Measurements from ENCODE around the gene PIBF1.
"Not testable (repeated sequence)": the region's sequence is repeated elsewhere in the genome, so short reads cannot be mapped to it uniquely, and the experiment has no call there.

The PIBF1 gene

DNA sequence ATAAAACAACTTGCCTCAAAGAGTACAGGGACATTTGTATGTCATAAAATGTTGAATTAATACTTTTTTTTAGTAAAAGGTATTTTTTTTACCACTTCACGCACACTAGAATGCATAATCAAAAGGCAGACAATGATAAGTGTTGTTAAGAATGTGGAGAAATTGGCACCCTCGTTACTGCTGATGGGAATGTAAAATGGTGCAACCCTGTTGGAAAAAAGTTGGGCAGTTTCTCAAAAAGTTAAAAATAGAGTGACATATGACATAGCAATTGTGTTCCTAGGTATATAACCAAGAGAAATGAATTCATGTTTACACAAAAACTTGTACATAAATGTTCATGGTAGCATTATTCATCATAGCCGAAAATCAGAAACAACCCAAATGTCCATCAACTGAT is 109.5 kb downstream of the PIBF1 start:
- no peak for DNase-seq (ENCODE audit: low read depth, low spot score)
- whole genome bisulfite sequencing (ENCODE audit: insufficient coverage, insufficient read length): no CpG with 5 or more reads among the region's 3 CpGs
- Histone ChIP-seq H3K27ac (ENCODE audit: low read length) (no peak overlapping the region), H3K4me3 (ENCODE audit: low read length) (no peak overlapping the region), H3K9me3 (ENCODE audit: control insufficient read depth, insufficient read depth, low read length) (no peaks in the 10 kb centered on the region), H3K27me3 (ENCODE audit: control insufficient read depth, insufficient read depth, low read length) (no peaks in the 10 kb centered on the region), H3K4me1 (ENCODE audit: control insufficient read depth, insufficient read depth, low read length) (no peaks in the 10 kb centered on the region), H3K36me3 (ENCODE audit: control insufficient read depth, insufficient read depth, low read length) (peaks cover 3% of the 10 kb centered on the region; the same call in 1 of the 2 replicates)

DNA sequence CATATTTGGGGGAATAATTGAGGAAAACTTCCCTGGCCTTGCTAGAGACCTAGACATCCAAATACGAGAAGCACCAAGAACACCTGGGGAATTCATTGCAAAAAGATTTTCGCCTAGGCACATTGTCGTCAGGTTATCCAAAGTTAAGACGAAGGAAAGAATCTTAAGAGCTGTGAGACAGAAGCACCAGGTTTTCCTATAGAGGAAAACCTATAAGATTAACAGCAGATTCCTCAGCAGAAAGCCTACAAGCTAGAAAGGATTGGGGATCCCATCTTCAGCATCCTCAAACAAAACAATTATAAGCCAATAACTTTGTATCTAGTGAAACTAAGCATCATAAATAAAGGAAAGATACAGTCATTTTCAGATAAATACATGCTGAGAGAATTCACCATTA is 114.9 kb downstream of the PIBF1 start:
- WGBS (ENCODE audit: insufficient coverage, insufficient read length): no CpG with 5 or more reads among the region's 4 CpGs
- no peaks in the 10 kb centered on the region for H3K27me3 ChIP-seq (ENCODE audit: control insufficient read depth, insufficient read depth, low read length)
- peaks cover 3% of the 10 kb centered on the region; the same call in 1 of the 2 replicates for H3K36me3 ChIP-seq (ENCODE audit: control insufficient read depth, insufficient read depth, low read length)
- no peak overlapping the region for H3K27ac ChIP-seq (ENCODE audit: low read length)
- no peak overlapping the region for H3K4me3 ChIP-seq (ENCODE audit: low read length)
- H3K9me3 ChIP-seq (ENCODE audit: control insufficient read depth, insufficient read depth, low read length): no peaks in the 10 kb centered on the region
- no peak for DNase-seq (ENCODE audit: low read depth, low spot score)
- H3K4me1 ChIP-seq (ENCODE audit: control insufficient read depth, insufficient read depth, low read length): no peaks in the 10 kb centered on the region

DNA sequence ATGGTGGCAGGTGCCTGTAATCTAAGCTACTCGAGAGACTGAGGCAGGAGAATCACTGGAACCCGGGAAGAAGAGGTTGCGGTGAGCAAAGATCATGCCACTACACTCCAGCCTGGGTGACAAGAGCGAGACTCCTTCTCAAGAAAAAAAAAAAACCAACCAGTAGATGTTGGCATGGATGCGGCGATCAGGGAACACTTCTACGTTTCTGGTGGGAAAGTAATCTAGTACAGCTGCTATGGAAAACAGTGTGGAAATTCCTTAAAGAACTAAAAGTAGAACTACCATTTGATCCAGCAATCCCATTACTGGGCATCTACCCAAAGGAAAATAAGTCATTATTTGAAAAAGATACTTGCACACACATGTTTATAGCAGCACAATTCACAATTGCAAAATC is 119.6 kb downstream of the PIBF1 start:
- not testable (repeated sequence) for H3K4me1 ChIP-seq (ENCODE audit: control insufficient read depth, insufficient read depth, low read length); H3K4me3 ChIP-seq (ENCODE audit: low read length); H3K36me3 ChIP-seq (ENCODE audit: control insufficient read depth, insufficient read depth, low read length); H3K27me3 ChIP-seq (ENCODE audit: control insufficient read depth, insufficient read depth, low read length); H3K9me3 ChIP-seq (ENCODE audit: control insufficient read depth, insufficient read depth, low read length); DNase-seq (ENCODE audit: low read depth, low spot score); H3K27ac ChIP-seq (ENCODE audit: low read length)
- WGBS (ENCODE audit: insufficient coverage, insufficient read length): no CpG with 5 or more reads among the region's 7 CpGs

DNA sequence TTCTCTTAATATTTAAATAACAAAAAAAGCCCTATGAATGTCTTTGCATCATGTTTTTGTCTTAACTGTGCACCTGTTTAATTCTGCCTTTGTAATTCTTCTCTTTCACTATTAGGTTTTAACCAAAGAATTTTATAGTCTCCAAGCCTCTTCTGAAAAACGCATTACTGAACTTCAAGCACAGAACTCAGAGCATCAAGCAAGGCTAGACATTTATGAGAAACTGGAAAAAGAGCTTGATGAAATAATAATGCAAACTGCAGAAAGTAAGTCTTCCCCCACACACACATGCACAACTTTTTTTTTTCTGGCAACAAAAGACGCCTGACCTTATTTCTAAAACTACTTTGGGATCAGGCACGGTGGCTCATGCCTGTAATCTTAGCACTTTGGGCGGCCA is 126.5 kb downstream of the PIBF1 start:
- H3K4me3 ChIP-seq (ENCODE audit: low read length): no peak overlapping the region
- no peaks in the 10 kb centered on the region for H3K27me3 ChIP-seq (ENCODE audit: control insufficient read depth, insufficient read depth, low read length)
- DNase-seq (ENCODE audit: low read depth, low spot score): no peak
- no peaks in the 10 kb centered on the region for H3K36me3 ChIP-seq (ENCODE audit: control insufficient read depth, insufficient read depth, low read length)
- no peaks in the 10 kb centered on the region for H3K4me1 ChIP-seq (ENCODE audit: control insufficient read depth, insufficient read depth, low read length)
- H3K9me3 ChIP-seq (ENCODE audit: control insufficient read depth, insufficient read depth, low read length): no peaks in the 10 kb centered on the region
- WGBS (ENCODE audit: insufficient coverage, insufficient read length): no CpG with 5 or more reads among the region's 4 CpGs
- H3K27ac ChIP-seq (ENCODE audit: low read length): no peak overlapping the region

GRCh38 chr13:72911981-72912380 is 130.0 kb downstream of the PIBF1 start:
- H3K4me1 ChIP-seq (ENCODE audit: control insufficient read depth, insufficient read depth, low read length): no peaks in the 10 kb centered on the region
- H3K27me3 ChIP-seq (ENCODE audit: control insufficient read depth, insufficient read depth, low read length): no peaks in the 10 kb centered on the region
- H3K9me3 ChIP-seq (ENCODE audit: control insufficient read depth, insufficient read depth, low read length): no peaks in the 10 kb centered on the region
- DNase-seq (ENCODE audit: low read depth, low spot score): no peak
- no CpG with 5 or more reads among the region's 1 CpG for WGBS (ENCODE audit: insufficient coverage, insufficient read length)
- no peak overlapping the region for H3K27ac ChIP-seq (ENCODE audit: low read length)
- H3K36me3 ChIP-seq (ENCODE audit: control insufficient read depth, insufficient read depth, low read length): no peaks in the 10 kb centered on the region
- no peak overlapping the region for H3K4me3 ChIP-seq (ENCODE audit: low read length)

DNA sequence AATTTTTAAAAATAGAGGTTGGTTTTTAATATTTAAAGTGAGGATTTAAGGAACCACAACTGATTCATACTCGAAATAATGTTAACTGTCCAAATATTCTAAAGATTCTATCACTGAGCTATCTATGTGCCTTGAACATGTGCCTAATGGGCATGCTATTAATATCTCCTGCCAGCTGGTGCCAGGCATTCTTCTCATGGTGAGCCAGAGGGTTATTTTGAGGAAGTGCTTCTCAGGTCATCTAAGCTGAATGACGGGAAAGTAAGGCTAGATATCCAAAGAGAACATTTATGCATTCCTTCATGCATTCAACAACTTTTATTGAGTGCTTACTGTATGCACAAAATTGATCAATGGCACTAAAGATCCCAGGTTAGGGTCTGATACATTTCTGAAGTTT is 138.2 kb downstream of the PIBF1 start:
- Histone ChIP-seq H3K9me3 (ENCODE audit: control insufficient read depth, insufficient read depth, low read length) (no peaks in the 10 kb centered on the region), H3K36me3 (ENCODE audit: control insufficient read depth, insufficient read depth, low read length) (no peaks in the 10 kb centered on the region), H3K4me3 (ENCODE audit: low read length) (no peak overlapping the region), H3K27ac (ENCODE audit: low read length) (no peak overlapping the region), H3K4me1 (ENCODE audit: control insufficient read depth, insufficient read depth, low read length) (no peaks in the 10 kb centered on the region), H3K27me3 (ENCODE audit: control insufficient read depth, insufficient read depth, low read length) (no peaks in the 10 kb centered on the region)
- WGBS (ENCODE audit: insufficient coverage, insufficient read length): no CpG with 5 or more reads among the region's 2 CpGs
- no peak for DNase-seq (ENCODE audit: low read depth, low spot score)

DNA sequence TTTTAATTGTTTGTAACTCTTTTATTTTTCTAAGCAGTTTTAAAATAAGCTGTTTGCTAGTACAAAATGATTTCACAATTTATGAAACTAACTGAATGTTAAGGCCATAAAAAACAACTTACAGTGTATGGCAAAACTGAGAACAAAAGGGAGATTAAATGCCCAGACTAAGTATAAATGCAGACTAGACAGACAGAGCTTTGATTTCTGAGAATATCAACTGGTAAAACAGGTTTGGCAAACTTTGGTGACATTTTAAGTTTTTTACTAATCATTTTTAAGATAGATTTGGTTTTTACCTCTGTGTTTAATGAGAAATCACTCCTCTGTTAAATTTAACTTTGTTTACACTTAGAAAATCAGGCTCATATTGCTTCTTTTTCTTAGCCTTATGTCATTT is 149.4 kb downstream of the PIBF1 start:
- no peak for DNase-seq (ENCODE audit: low read depth, low spot score)
- H3K27me3 ChIP-seq (ENCODE audit: control insufficient read depth, insufficient read depth, low read length): no peaks in the 10 kb centered on the region

GRCh38 chr13:72932250-72932649 is 150.3 kb downstream of the PIBF1 start:
- Histone ChIP-seq H3K27me3 (ENCODE audit: control insufficient read depth, insufficient read depth, low read length) (no peaks in the 10 kb centered on the region), H3K36me3 (ENCODE audit: control insufficient read depth, insufficient read depth, low read length) (no peaks in the 10 kb centered on the region), H3K4me1 (ENCODE audit: control insufficient read depth, insufficient read depth, low read length) (no peaks in the 10 kb centered on the region), H3K4me3 (ENCODE audit: low read length) (no peak overlapping the region), H3K27ac (ENCODE audit: low read length) (no peak overlapping the region), H3K9me3 (ENCODE audit: control insufficient read depth, insufficient read depth, low read length) (no peaks in the 10 kb centered on the region)
- no peak for DNase-seq (ENCODE audit: low read depth, low spot score)
- WGBS (ENCODE audit: insufficient coverage, insufficient read length): no CpG with 5 or more reads among the region's 1 CpG

More for the DNA sequence above, 149.4 kb downstream of the PIBF1 start:
- Histone ChIP-seq H3K27ac (ENCODE audit: low read length) (no peak overlapping the region), H3K9me3 (ENCODE audit: control insufficient read depth, insufficient read depth, low read length) (no peaks in the 10 kb centered on the region), H3K36me3 (ENCODE audit: control insufficient read depth, insufficient read depth, low read length) (no peaks in the 10 kb centered on the region), H3K4me3 (ENCODE audit: low read length) (no peak overlapping the region), H3K4me1 (ENCODE audit: control insufficient read depth, insufficient read depth, low read length) (no peaks in the 10 kb centered on the region)

DNA sequence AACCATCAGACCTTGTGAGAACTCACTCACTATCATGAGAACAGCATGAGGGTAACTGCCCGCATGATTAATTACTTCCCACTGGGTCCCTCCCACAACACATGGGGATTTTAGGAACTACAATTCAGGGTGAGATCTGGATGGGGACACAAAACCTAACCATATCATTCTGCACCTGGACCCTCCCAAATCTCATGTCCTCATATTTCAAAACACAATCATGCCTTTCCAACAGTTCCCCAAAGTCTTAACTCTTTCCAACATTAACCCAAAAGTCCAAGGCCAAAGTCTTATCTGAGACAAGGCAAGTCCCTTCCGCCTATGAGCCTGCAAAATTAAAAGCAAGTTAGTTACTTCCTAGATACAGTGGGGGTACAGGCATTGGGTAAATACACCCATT is 164.3 kb downstream of the PIBF1 start:
- H3K27ac ChIP-seq (ENCODE audit: low read length); H3K9me3 ChIP-seq (ENCODE audit: control insufficient read depth, insufficient read depth, low read length); H3K27me3 ChIP-seq (ENCODE audit: control insufficient read depth, insufficient read depth, low read length); H3K36me3 ChIP-seq (ENCODE audit: control insufficient read depth, insufficient read depth, low read length); DNase-seq (ENCODE audit: low read depth, low spot score); H3K4me1 ChIP-seq (ENCODE audit: control insufficient read depth, insufficient read depth, low read length); H3K4me3 ChIP-seq (ENCODE audit: low read length): not testable (repeated sequence)
- WGBS (ENCODE audit: insufficient coverage, insufficient read length): no CpG with 5 or more reads among the region's 2 CpGs

DNA sequence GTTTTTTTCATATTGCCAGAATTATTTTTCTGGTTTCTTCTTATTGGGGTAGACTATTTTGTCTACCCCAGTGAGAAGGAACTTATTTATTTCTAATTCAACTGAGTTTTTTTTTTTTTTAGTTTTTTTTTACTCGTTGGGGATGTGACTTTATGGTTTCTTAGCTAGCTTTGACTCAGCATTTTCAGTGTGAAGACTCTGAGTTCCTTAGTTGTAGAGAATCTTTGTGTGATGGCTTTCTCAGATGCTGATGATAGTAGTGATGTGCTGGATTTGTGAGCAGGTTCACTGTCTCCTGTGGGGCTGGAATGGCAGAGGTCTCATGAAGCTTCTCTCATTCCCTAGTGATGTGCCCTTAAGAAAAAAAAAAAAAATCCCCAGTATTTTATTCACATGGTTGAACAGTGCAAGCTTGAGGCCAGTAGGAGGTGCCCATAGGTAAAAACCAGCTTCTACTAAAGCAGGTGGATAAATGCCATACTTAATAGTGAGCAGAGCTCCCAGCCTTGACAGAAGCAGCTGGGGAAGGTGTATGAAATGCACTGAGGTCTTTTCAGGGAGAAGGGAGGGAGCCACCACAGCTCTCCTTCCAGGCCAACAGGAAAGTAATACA is 170.7 kb downstream of the PIBF1 start:
- H3K27ac ChIP-seq (ENCODE audit: low read length): no peak overlapping the region
- no CpG with 5 or more reads among the region's 1 CpG for WGBS (ENCODE audit: insufficient coverage, insufficient read length)
- H3K4me3 ChIP-seq (ENCODE audit: low read length): no peak overlapping the region
- H3K4me1 ChIP-seq (ENCODE audit: control insufficient read depth, insufficient read depth, low read length): no peaks in the 10 kb centered on the region
- DNase-seq (ENCODE audit: low read depth, low spot score): no peak
- no peaks in the 10 kb centered on the region for H3K27me3 ChIP-seq (ENCODE audit: control insufficient read depth, insufficient read depth, low read length)
- H3K9me3 ChIP-seq (ENCODE audit: control insufficient read depth, insufficient read depth, low read length): no peaks in the 10 kb centered on the region
- no peaks in the 10 kb centered on the region for H3K36me3 ChIP-seq (ENCODE audit: control insufficient read depth, insufficient read depth, low read length)

- no CpG with 5 or more reads among the region's 6 CpGs for WGBS (ENCODE audit: insufficient coverage, insufficient read length)
- no peaks in the 10 kb centered on the region for H3K9me3 ChIP-seq (ENCODE audit: control insufficient read depth, insufficient read depth, low read length)
- no peak overlapping the region for H3K4me3 ChIP-seq (ENCODE audit: low read length)
- H3K36me3 ChIP-seq (ENCODE audit: control insufficient read depth, insufficient read depth, low read length): no peaks in the 10 kb centered on the region
- no peak for DNase-seq (ENCODE audit: low read depth, low spot score)
- H3K27ac ChIP-seq (ENCODE audit: low read length): no peak overlapping the region
- no peaks in the 10 kb centered on the region for H3K27me3 ChIP-seq (ENCODE audit: control insufficient read depth, insufficient read depth, low read length)
- no peaks in the 10 kb centered on the region for H3K4me1 ChIP-seq (ENCODE audit: control insufficient read depth, insufficient read depth, low read length)
Observed at GRCh38 chr13:72953391-72953965, 171.5 kb downstream of the PIBF1 start.

Measured in iPS DF 6.9 (cell line).